GM18867 (cell line): ENCODE data around the gene CNTNAP4.

Experiments
- ATAC-seq: cut with Tn5 transposase; IDR thresholded peaks from one replicate; pipeline ENCODE4 v1.9.1; 2021; ENCODE audit warnings: mild to moderate bottlenecking, moderate library complexity; ENCODE audit not compliant: unreplicated experiment

The CNTNAP4 gene

GRCh38 chr16:76276745-76277438, at the start of gene CNTNAP4:
CNTNAP4 (plus strand) TSS chr16:76277401; CDS start chr16:76277663, 262 bp downstream.
- no peak for ATAC-seq

DNA sequence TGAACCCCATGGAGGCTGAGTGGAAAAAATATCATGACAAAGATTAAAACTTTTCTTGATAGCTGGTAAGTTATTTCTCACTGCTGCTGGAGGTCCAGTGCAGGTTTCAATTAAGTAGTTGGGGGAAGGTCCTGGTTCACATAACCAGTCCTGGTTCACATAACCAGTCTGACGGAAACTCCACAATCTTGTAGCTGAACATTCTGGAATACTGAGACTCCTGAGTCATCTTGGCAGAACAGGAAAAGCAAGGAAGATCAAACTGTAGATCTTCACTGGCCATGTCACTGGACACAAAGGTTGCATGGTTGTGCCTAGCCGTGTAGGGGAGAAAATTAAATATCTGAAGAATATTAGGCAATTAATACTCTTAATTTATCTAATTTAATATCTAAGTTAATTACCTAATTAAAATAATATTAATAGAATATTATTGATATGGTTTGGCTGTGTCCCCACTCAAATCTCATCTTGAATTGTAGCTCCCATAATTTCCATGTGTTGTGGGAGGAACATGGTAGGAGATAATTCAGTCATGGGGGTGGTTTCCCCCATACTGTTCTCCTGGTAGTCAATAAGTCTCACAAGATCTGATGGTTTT, 48.6 kb upstream of the CNTNAP4 start:
- no peak for ATAC-seq

DNA sequence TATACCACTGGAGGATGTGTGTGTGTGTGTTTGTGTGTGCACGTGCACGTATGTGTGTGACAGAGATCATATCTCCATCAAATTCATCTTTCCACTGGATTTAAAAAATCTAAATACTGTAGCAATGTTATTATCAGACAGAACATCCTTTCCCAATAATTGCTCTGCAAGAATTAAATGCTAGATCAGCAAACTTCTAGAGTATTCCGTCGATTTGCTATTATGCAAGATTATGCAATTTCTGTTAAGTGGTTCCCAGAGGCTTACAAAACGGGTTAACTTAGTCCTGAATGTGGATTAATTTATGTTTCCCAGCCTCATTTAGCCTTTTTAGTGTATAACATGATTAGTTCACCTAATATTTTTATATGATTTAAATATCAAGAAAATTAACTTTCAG, 44.5 kb upstream of the CNTNAP4 start:
- ATAC-seq = no peak

DNA sequence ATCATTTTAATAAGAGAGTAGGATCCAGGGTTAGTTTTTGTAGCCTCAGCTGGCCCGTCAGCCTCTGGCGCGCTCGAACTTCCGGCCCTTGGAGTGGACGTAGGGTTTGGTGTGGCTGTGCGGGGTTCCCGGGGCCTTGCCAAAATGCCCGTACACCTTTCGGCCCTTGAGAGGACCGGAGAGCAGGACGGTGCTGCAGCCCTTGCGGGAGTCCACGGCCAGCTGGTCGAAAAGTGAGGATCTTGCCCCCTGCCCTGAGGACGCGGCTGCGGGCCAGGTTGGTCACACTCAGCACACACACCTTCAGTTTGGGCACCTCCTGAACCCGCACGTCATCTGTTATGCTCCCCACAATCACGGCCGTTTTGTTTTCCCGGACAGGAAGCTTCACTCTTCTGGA, 42.2 kb upstream of the CNTNAP4 start:
- ATAC-seq = no peak

DNA sequence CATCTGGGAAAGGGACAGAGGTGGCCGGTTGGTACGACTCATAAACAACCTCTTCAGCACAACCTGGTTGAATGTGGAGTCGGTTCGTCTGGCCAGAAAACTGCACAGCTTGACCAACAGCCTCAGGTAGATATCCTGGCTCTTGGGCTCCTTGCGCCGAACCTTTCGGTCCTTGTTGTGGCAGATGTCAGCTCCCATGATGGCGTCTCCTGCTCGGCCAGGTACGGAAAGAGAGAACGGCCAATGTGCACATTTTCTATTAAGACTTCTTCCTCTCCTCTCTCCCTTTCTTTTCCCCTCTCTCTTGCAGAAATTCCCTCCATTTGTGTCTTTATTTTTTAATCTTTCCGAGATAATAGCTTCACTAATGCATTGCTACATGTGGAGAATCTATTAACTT, 41.8 kb upstream of the CNTNAP4 start:
- no peak for ATAC-seq

- ATAC-seq = no peak
Observed at GRCh38 chr16:76237471-76237870, 39.7 kb upstream of the CNTNAP4 start.

- ATAC-seq = no peak
Observed at GRCh38 chr16:76241755-76242154, 35.4 kb upstream of the CNTNAP4 start.

GRCh38 chr16:76243620-76244019, 33.6 kb upstream of the CNTNAP4 start:
- no peak for ATAC-seq

- ATAC-seq = no peak
Observed at GRCh38 chr16:76246587-76246986, 30.6 kb upstream of the CNTNAP4 start.

- ATAC-seq = peak; percentile 81
Observed at GRCh38 chr16:76265434-76266045, 11.7 kb upstream of the CNTNAP4 start.

DNA sequence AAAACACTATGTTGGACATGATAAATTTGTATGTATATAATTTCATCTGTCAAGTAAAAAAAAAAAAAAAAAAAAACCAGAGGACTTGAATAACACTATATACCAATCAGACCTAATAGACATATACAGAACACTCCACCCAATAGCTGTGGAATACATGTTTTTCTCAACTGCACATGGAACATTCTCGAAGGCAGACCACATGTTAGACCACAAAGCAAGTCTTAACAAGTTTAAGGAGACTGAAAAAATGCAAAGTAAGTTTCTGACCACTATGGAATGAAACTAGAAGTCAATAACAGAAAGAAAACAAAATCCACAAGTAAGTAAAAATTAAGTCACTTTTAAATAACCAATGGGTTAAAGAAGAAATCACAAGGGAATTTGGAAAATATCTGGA, 8.4 kb upstream of the CNTNAP4 start:
- peak; percentile 67 for ATAC-seq

DNA sequence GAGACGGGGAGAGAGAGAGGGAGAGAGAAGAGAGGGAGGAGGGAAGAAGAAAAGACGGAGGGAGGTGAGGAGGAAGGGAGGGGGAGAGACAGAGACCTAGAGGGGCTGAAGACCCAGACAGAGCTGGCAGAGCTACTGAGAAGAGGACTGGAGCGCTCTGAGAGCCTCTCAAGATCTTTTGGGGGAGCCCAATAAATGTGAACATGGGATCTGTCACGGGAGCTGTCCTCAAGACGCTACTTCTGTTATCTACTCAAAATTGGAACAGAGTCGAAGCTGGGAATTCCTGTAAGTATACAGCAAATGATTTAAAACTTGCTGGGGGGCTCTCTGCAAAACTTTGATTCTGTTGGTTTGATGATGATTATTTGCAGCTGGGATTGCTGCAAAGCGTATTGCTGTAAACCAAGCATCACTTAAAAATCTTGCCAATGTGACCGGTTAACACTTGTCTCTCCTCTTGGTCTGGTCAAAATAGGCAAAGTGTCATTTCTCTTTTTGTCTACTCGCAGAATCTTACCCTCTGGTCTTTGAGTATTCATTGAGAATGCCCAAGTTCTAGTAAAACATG, 344 bp downstream of the CNTNAP4 start:
- ATAC-seq = no peak

DNA sequence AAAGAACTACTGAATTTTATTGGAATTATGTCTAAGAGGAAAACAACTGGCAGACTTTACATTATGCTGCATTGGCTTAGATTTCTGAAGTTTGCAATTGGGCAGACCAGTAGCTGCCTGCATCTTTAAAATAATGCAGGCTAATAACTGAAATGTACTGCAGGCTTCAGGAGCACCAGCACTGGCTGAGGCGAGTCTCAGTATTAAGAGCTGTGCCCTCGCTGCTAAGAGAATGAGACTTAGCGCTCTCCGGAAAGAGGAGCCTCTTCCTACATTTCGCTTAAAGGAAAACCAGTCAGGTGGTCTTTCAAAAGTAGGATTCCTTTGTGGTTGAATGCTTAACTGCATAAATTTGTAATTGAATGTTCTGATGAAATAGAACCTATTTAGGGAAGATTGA, 885 bp downstream of the CNTNAP4 start:
- ATAC-seq = no peak

DNA sequence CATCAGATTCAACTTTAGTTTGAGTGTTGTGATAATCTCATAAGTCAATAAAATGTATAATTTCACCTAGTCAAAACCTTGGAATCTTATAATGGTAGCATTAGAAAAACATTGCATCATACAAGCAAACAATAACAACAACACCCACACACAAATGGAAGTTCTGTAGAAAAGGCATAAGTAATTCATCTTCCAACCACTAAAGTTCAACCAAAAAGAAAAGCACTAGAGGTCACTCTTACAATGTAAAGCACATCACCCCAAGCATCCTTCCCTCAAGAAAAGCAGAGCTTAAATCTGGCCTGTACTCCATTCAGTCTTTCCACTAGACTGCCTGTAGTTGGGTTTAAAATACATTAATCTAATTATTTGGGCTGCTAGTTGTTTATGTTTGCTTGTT, 1.8 kb downstream of the CNTNAP4 start:
- peak; percentile 85 for ATAC-seq

GRCh38 chr16:76280421-76281215, 3.4 kb downstream of the CNTNAP4 start:
- ATAC-seq = no peak

DNA sequence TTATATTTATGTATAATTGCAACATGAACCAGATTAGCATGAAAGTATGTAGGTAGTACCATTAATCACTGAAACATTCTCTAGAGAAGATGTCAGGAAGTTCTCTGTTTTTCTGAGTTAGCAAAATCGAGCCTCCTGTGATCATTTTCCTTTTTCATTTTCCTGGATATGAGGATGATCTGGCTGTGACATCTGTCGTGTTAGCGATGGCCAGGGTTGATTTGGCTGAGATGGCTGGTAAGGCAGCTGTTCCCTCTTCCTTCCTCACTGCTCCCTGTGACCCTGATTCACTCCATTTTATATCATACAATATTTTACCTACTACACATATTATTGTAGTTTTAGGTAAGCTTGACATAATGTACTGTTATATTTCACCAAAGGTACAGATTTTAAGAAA, 10.3 kb downstream of the CNTNAP4 start:
- no peak for ATAC-seq

DNA sequence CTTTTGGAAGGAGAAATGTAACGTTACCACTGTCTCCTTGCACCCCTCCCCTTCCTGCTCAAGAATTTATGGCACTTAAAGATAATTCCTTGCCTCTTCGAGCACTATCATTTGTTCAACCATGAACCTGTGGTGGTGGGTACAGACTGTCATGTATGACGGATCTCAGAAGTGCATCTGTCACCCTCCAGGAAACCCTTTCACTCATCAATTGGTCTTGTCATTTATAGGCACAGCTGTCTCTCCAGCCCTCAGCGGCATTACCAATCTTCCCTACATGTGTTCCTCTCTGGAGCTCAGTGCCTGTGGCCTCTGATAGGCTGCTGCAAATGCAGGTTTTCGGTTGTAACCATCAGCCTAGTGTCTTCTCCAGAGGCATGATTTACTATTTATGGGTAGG, 15.0 kb downstream of the CNTNAP4 start:
- no peak for ATAC-seq

GRCh38 chr16:76293980-76294379, 16.8 kb downstream of the CNTNAP4 start:
- no peak for ATAC-seq

- ATAC-seq = no peak
Observed at GRCh38 chr16:76294396-76295214, 17.4 kb downstream of the CNTNAP4 start.

GRCh38 chr16:76297941-76298340, 20.7 kb downstream of the CNTNAP4 start:
- ATAC-seq = no peak
